ENCODE data around the gene POU2AF1.

Gene POU2AF1

GRCh38 chr11:111360150-111361043 is 18.7 kb downstream of the POU2AF1 start:
- TF ChIP-seq TSHZ2 (CRISPR knock-in tag; IDR thresholded peaks at IDR 0.05), result no peak
- no peak for TF ChIP-seq GLIS3 (CRISPR knock-in tag; IDR thresholded peaks at IDR 0.05)
- ATAC-seq, result no peak

- ATAC-seq, result no peak
These were observed 19.6 kb downstream of the POU2AF1 start for GRCh38 chr11:111359223-111360149.

More at GRCh38 chr11:111359223-111360149, 19.6 kb downstream of the POU2AF1 start:
- TF ChIP-seq GLIS3 (CRISPR knock-in tag; IDR thresholded peaks at IDR 0.05), result no peak
- no peak for TF ChIP-seq ZFP30 (CRISPR knock-in tag; IDR thresholded peaks at IDR 0.05)
- no peak for TF ChIP-seq ISL1 (CRISPR knock-in tag; IDR thresholded peaks at IDR 0.05)
- no peak for TF ChIP-seq ZNF70 (CRISPR knock-in tag; IDR thresholded peaks at IDR 0.05)
- no peak for TF ChIP-seq OSR1 (CRISPR knock-in tag; IDR thresholded peaks at IDR 0.05)
- TF ChIP-seq ZFP3 (CRISPR knock-in tag; IDR thresholded peaks at IDR 0.05), result no peak
- TF ChIP-seq CSRNP3 (CRISPR knock-in tag; IDR thresholded peaks at IDR 0.05), result no peak
- TF ChIP-seq BACH2 (CRISPR knock-in tag; IDR thresholded peaks at IDR 0.05; ENCODE audit: borderline replicate concordance), result no peak
- no peak for TF ChIP-seq CREB5 (CRISPR knock-in tag; IDR thresholded peaks at IDR 0.05; ENCODE audit: low read depth)
- no peak for TF ChIP-seq POU6F1 (CRISPR knock-in tag; IDR thresholded peaks at IDR 0.05; ENCODE audit: borderline replicate concordance, low read depth)
- TF ChIP-seq ZNF8 (CRISPR knock-in tag; IDR thresholded peaks at IDR 0.05), result no peak
- TF ChIP-seq TSHZ2 (CRISPR knock-in tag; IDR thresholded peaks at IDR 0.05), result no peak
- TF ChIP-seq TCF4 (CRISPR knock-in tag; IDR thresholded peaks at IDR 0.05; ENCODE audit: borderline replicate concordance), result no peak
- TF ChIP-seq RARB (CRISPR knock-in tag; IDR thresholded peaks at IDR 0.05), result no peak
- TF ChIP-seq ZC3H10 (CRISPR knock-in tag; IDR thresholded peaks at IDR 0.05), result no peak
- no peak for TF ChIP-seq TOX (CRISPR knock-in tag; IDR thresholded peaks at IDR 0.05; ENCODE audit: borderline replicate concordance)
- TF ChIP-seq CSDC2 (CRISPR knock-in tag; IDR thresholded peaks at IDR 0.05), result no peak
- no peak for TF ChIP-seq PATZ1 (CRISPR knock-in tag; IDR thresholded peaks at IDR 0.05; ENCODE audit: borderline replicate concordance)
- TF ChIP-seq SNAI2 (CRISPR knock-in tag; IDR thresholded peaks at IDR 0.05), result no peak

Measured in SK-N-SH treated with all-trans-retinoic acid at 6 μM for 48 hours (cell line).